Activated CD4-positive, CD25-positive, alpha-beta regulatory T cell treated with anti-CD3 and anti-CD28 coated beads, Interleukin-2, amount 50 U/mL, for 16 hours (primary cell): Measurements from ENCODE around the gene INPP5A.
"Not testable (repeated sequence)": the region's sequence is repeated elsewhere in the genome, so short reads cannot be mapped to it uniquely, and the experiment has no call there.

Source experiments
- DNase-seq: peaks from one replicate; pipeline ENCODE4 v3.0.0-alpha.2; 2020; ENCODE audit warnings: low read depth, low spot score

The INPP5A gene

DNA sequence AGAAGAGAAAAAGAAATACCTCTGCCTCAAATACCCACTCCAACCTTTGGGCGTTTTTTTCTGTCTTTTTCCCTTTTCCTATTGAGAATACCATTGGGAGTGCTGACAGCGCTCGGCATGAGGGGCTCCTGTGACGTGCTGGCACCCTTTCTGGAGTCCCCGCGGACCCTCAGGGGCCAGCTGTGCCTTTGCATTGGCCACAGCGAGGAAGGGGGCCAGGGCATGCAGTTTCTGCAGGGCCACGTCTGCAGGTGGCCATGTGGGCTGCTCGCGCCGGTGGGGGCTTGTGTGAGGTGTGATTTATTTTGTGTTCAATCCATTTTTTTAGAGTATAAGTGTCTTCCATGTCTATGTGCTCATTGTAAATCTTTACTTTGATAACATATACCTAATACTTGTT, 57.4 kb downstream of the INPP5A start:
- no peak for DNase-seq

- no peak for DNase-seq
These were observed 58.3 kb downstream of the INPP5A start for GRCh38 chr10:132595854-132596253.

DNA sequence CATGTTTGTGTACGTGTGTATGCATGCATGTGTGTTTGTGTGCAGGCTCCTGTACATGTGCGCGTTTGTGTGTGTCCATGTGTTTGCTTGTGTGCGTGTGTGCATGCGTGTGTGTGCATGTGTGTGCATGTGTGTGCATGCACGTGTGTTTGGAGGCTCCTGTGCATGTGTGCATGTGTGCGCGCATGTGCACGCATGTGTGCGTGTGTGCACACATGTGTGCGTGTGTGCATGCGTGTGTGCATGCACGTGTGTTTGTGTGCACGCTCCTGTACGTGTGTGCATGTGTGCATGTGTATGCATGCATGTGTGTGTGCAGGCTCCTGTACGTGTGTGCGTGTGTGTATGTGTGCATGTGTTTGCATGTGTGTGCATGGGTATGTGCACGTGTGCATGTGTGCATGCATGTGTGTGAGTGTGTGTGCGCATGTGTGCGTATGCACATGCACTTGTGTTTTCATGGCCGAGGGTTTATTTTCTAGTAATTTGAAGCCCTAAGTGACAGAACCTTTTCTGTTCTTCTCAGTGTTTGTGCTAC, 59.2 kb downstream of the INPP5A start:
- DNase-seq, result no peak

- no peak for DNase-seq
These were observed 60.1 kb downstream of the INPP5A start for GRCh38 chr10:132597654-132598053.

DNA sequence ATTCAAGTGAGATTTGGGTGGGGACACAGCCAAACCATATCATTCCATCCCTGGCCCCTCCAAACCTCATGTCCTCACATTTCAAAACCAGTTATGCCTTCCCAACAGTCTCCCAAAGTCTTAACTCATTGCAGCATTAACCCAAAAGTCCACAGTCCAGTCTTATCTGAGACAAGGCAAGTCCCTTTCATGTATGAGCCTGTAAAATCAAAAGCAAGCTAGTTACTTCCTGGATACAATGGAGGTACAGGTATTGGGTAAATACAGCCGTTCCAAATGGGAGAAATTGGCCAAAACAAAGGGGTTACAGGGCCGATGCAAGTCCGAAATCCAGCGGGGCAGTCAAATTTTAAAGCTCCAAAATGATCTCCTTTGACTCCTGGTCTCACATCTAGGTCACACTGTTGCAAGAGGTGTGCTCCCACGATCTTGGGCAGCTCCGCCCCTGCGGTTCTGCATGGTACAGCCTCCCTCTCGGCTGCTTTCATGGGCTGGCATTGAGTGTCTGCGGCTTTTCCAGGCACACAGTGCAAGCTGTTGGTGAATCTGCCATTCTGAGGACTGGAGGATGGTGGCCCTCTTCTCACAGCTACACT, 61.5 kb downstream of the INPP5A start:
- DNase-seq, result not testable (repeated sequence)

- DNase-seq, result no peak
These were observed 62.1 kb downstream of the INPP5A start for GRCh38 chr10:132599732-132600131.

- no peak for DNase-seq
These were observed 62.8 kb downstream of the INPP5A start for GRCh38 chr10:132600416-132600815.

DNA sequence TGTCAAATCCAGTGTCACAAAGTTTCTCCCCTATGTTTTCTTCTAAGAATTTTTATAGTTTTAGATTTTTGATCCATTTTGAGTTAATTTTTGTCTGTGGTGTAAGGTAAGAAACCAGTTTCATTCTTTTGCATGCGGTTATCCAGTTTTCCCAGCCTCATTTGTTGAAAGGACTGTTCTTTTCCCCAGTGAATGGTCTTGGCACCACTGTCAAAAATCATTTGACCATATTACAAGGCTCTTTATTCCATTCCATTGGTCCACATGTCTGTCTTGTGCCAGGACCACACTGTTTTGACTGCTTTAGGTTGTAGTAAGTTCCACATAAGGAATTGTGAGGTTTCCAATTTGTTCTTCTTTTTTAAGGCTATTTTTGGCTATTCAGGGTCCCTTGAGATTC, 64.0 kb downstream of the INPP5A start:
- no peak for DNase-seq

DNA sequence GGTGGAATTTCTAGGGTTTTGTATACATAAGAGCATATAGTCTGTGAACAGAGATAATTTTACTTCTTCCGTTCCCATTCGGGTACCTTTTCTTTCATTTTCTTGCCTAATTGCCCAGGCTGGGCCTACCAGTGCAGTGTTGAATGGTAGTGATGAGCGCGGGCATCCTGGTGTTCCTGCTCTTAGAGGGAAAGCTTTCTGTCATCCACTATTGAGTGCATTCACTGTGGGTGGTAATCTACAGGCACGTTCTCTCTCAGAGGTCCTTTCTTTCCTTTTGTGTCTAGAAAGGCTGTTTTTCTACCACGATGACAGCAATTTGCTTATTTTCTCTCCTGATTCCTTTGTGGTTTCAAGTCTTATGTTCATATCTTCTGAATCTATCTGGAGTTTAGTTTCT, 65.0 kb downstream of the INPP5A start:
- no peak for DNase-seq

GRCh38 chr10:132603851-132604533, 66.4 kb downstream of the INPP5A start:
- no peak for DNase-seq

DNA sequence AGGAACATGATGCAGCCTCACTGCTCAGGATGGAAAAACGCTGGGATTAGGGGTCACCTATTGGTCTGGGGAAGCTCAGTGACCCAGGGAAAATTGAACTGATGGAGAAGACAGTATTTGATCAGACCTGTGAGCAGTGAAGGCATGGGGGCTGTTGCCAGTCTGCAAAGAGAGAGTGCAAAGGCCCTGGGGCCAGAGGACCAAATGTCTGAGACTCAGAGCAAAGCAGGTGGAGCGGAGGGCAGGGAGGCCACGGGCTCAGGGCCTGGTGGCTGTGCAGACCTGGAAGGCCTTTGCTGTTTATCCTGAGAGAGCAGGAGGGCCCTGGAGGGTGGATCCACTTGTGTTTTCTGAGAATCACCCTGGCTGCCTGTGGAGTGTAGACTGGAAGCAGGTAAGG, 67.1 kb downstream of the INPP5A start:
- no peak for DNase-seq

GRCh38 chr10:132605390-132605789, 67.8 kb downstream of the INPP5A start:
- DNase-seq, result no peak

GRCh38 chr10:132606031-132606491, 68.5 kb downstream of the INPP5A start:
- no peak for DNase-seq

DNA sequence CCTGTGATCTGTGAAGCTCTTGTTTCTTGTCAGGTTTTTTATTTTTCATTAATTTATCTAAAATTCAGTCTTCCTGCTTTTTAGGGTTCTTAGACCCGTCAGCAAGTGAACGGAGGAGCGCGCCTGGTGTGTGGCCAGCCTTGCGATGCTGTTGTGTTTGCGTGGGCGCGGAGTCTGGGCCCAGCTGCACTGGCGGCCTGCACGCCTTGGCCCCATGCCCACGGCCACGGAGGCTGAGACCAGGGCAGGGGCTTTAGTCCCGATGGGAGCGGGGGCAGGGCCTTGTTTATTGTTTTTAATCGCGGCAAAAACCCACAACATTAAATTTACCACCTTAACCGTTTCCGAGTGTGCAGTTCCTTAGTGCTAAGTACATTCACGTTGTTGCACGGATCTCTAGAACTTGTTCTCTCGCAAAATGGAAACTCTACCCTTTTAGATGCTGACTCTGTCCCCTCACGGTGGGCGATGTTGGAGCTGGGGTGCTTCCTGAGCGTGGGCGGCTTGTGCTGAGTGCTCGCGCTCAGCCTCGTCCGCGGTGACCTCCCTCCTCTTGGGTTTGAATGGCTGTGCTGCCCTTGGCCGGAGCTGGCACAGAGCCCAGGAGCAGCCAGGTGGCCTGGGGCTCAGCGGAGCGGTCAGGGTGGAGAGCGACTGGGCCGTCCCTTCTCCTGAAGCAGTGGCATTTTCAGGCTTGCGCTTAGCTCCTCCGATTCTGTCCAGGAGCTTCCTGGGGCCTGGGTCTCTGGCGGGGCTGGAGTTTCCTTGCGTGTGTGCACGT, 69.1 kb downstream of the INPP5A start:
- no peak for DNase-seq

- no peak for DNase-seq
These were observed 69.9 kb downstream of the INPP5A start for GRCh38 chr10:132607491-132607890.

DNA sequence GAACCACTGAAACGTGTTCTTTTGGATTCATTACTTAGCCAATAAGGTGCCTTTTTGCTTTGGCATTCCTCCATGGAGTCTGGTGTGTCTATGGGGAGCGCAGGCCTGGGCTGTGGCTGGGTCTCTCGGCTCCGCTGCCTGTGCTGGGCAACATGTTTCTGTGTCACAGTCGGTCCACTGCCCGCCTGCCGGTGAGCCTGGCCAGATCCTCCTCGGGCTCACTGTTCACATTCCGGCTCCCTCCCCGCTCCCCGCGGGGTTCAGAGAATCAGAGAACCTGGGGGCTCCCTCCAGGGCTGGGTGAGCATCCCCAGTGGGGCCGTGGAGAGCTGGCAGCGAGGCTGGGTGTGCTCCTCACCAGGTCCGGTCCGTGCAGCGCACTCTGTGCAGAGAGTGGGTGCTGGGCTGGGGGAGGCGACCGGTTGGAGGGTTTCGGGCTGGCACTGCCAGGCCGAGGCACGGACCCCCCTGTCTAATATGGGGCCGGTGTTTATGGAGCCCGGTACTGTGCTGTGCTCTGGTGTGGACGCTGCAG, 70.4 kb downstream of the INPP5A start:
- DNase-seq, result no peak

DNA sequence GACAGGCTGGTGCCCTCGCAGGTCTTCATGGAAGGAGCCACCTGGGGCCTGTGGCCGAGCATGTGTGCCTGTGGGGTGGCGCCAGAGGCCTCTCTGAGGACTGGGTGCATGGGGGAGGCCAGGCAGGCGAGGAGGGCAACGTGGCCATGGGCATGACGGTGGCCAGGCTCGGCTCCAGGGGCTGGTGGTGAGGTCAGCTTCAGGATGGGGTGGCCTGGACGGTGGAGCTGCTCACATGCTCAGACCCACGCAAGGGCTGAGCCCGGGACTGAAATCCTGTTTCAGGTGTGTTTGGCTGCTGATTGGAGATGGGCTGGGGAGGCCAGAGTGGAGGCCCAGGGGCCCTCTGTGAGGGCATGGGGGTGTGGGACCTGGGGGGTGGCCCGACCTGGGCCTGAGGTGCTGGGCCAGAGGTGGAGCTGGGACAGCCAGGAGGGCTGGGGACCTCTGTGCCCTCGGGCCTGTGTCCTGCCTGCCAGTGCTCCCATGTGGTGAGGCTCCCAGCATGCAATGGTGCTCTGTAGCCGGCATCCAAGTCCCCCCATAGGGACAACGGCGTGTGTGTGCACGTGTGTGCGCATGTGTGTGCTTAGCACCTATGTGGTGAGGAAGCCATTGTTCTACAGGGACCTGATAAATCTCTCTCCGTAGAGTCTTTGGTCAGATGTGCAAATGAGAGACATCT, 71.1 kb downstream of the INPP5A start:
- DNase-seq, result no peak

- DNase-seq, result no peak
These were observed 71.6 kb downstream of the INPP5A start for GRCh38 chr10:132609211-132609610.

- no peak for DNase-seq
These were observed 72.6 kb downstream of the INPP5A start for GRCh38 chr10:132610071-132610701.

DNA sequence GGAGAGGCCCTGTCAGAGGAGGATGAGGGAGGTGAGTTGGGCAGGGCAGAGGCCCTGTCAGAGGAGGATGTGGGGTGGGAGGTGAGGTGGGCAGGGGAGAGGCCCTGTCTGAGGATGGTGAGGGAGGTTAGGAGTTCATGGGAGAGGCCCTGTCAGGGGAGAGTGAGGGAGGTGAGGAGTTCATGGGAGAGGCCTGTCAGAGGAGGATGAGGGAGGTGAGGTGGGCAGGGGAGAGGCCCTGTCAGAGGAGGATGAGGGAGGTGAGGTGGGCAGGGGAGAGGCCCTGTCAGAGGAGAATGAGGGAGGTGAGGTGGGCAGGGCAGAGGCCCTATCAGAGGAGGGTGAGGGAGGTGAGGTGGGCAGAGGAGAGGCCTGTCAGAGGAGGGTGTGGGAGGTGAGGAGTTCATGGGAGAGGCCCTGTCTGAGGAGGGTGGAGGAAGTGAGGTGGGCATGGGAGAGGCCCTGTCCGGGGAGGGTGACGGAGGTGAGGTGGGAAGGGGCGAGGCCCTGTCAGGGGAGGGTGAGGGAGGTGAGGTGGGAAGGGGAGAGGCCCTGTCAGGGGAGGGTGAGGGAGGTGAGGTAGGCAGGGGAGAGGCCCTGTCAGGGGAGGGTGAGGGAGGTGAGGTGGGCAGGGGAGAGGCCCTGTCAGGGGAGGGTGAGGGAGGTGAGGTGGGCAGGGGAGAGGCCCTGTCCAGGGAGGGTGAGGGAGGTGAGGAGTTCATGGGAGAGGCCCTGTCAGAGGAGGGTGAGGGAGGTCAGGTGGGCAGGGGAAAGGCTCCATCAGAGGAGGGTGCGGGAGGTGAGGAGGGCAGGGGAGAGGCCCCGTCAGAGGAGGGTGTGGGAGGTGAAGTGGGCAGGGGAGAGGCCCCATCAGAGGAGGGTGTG, 73.7 kb downstream of the INPP5A start:
- no peak for DNase-seq
